K562 (cell line): ENCODE measurements around the gene OTUD5. TPM values are rescaled to one million over a fixed set of nuclear protein-coding genes. Genes with fewer than 3 reads are reported as not detected.

Source experiments
- CUX1 ChIP-seq: fragments of 200-800 bp; sonication (Bioruptor generic); IDR thresholded peaks from 2 replicates; pipeline ENCODE4 v1.6.1; 2016; ENCODE audit warnings: missing genetic modification characterization, missing compliant biosample characterization
- KDM5B ChIP-seq: fragments of 200-600 bp; sonication (generic); IDR thresholded peaks from 2 replicates; pipeline ENCODE4 v1.6.1; 2012; ENCODE audit warnings: low read depth, mild to moderate bottlenecking, moderate library complexity, low read length, control low read depth, inconsistent platforms; ENCODE audit not compliant: insufficient replicate concordance
- KLF10 ChIP-seq: fragments of 250-450 bp; sonication (Bioruptor Pico); IDR thresholded peaks from 2 replicates; pipeline ENCODE4 v1.6.1; 2021; ENCODE audit warnings: matching md5 sums
- LARP7 ChIP-seq: fragments of 450-650 bp; IDR thresholded peaks from 2 replicates; pipeline ENCODE4 v1.6.1; 2016
- MEF2D ChIP-seq: conservative IDR thresholded peaks from 2 replicates; pipeline ENCODE4 v1.6.1; 2016; ENCODE audit warnings: low read depth, missing genetic modification characterization, missing compliant biosample characterization
- MEIS2 ChIP-seq: fragments of 450-650 bp; IDR thresholded peaks from 2 replicates; pipeline ENCODE4 v1.6.1; 2014; ENCODE audit warnings: mild to moderate bottlenecking; ENCODE audit not compliant: partially characterized antibody
- PCBP2 ChIP-seq: fragments of 200-400 bp; formaldehyde crosslinking; IDR thresholded peaks from 2 replicates; pipeline ENCODE4 v1.6.1; 2018; ENCODE audit warnings: low read length, low read depth, mild to moderate bottlenecking, moderate library complexity; ENCODE audit not compliant: poor library complexity, severe bottlenecking
- POLR2B ChIP-seq: fragments of 450-650 bp; IDR thresholded peaks from 2 replicates; pipeline ENCODE4 v1.6.1; 2018; ENCODE audit warnings: low read depth; ENCODE audit not compliant: partially characterized antibody
- PYGO2 ChIP-seq: fragments of 450-650 bp; IDR thresholded peaks from 2 replicates; pipeline ENCODE4 v1.6.1; 2016; ENCODE audit warnings: mild to moderate bottlenecking, missing genetic modification characterization, moderate library complexity, missing compliant biosample characterization
- SAFB2 ChIP-seq: fragments of 200-400 bp; formaldehyde crosslinking; IDR thresholded peaks from 2 replicates; pipeline ENCODE4 v1.6.1; 2018; ENCODE audit warnings: borderline replicate concordance, low read length, low read depth, moderate library complexity; ENCODE audit not compliant: severe bottlenecking
- SNIP1 ChIP-seq: fragments of 450-650 bp; IDR thresholded peaks from 2 replicates; pipeline ENCODE4 v1.7.1; 2017; ENCODE audit warnings: low read depth, mild to moderate bottlenecking
- STAG1 ChIP-seq: sonication (generic); formaldehyde crosslinking; IDR thresholded peaks from 2 replicates; pipeline ENCODE4 v1.5.0; 2020; ENCODE audit warnings: missing genetic modification reagents, borderline replicate concordance
- TBP ChIP-seq: optimal IDR thresholded peaks from 2 replicates; pipeline ENCODE3; 2011; ENCODE audit warnings: low read depth, low read length, improper control_type of control experiment
- THRA ChIP-seq: fragments of 450-650 bp; IDR thresholded peaks from 2 replicates; pipeline ENCODE4 v1.6.1; 2017; ENCODE audit warnings: mild to moderate bottlenecking, moderate library complexity
- XRCC4 ChIP-seq: IDR thresholded peaks from one replicate; pipeline ENCODE4 v1.6.1; 2011; ENCODE audit not compliant: insufficient read depth, insufficient read length; ENCODE audit errors: extremely low read depth
- ZNF561 ChIP-seq: fragments of 450-650 bp; formaldehyde crosslinking; conservative IDR thresholded peaks from 2 replicates; pipeline ENCODE4 v1.4.0; 2020; ENCODE audit warnings: mild to moderate bottlenecking, moderate library complexity
- ZNF592 ChIP-seq: fragments of 450-650 bp; IDR thresholded peaks from 2 replicates; pipeline ENCODE4 v1.6.1; 2017; ENCODE audit warnings: antibody characterized with exemption, mild to moderate bottlenecking
- ZNF764 ChIP-seq: fragments of 250-450 bp; sonication (Bioruptor Pico); IDR thresholded peaks from 2 replicates; pipeline ENCODE4 v1.4.0; 2020; ENCODE audit warnings: low read depth, mild to moderate bottlenecking, moderate library complexity
- polyA plus RNA-seq, 8 experiments: library from polyadenylated mRNA; depleted of rRNA in 4 of 8; stranded (reverse) in 5 of 8; unstranded in 3 of 8; fragments of >200 nt; fragmentation: Nextera tagmentation in 2 of 8; fragmentation: Illumina TruSeq in 1 of 8; extraction: Ambion mirVana in 2 of 8; extraction: Trizol in 1 of 8; gene quantifications; 2 replicates each; pipeline versions ENCODE4 v1.2.1 to v1.2.3, GENCODE V29; 2011 to 2014; ENCODE audit warnings: inconsistent platforms in 1 of 8, missing spikeins in 1 of 8
- total RNA-seq, 7 experiments: library from RNA; depleted of rRNA in 6 of 7; stranded (reverse); fragments of >200 nt in 6 of 7; fragmentation: Illumina TruSeq in 2 of 7; extraction: Trizol in 2 of 7; gene quantifications; 2 replicates each; pipeline versions ENCODE4 v1.2.1 to v1.2.3, GENCODE V29; 2011 to 2021; ENCODE audit warnings: low replicate concordance in 1 of 7

Gene OTUD5
- total and polyA plus RNA-seq, 9 of the 15 experiments (the other 6 are each of a cell fraction or from before 2014, with no cell fraction given) = 3.6 to 102 (median 59.0) TPM

GRCh38 chrX:48940404-48940955 is 16.9 kb downstream of the OTUD5 start (continued):
- TF ChIP-seq ZNF561 (CRISPR knock-in tag) (no peak), LARP7 (no peak), MEF2D (no peak), KLF10 (CRISPR knock-in tag) (no peak), ZNF764 (CRISPR knock-in tag) (no peak), THRA (no peak), KDM5B (no peak), POLR2B (no peak), MEIS2 (no peak), ZNF592 (peak; percentile 99), SAFB2 (no peak), XRCC4 (no peak), PYGO2 (no peak), CUX1 (CRISPR knock-in tag) (no peak), STAG1 (no peak), TBP (no peak), SNIP1 (no peak), PCBP2 (no peak)
